H1 (cell line): Measurements from ENCODE around the gene TSEN2. TPM values are rescaled to one million over a fixed set of nuclear protein-coding genes. Genes with fewer than 3 reads are reported as not detected.

Experiments
- CTCF ChIA-PET: fragments of 300-600 bp; sonication (Branson Sonifier 250); formaldehyde crosslinking; loops from one replicate; lab custom pipeline; 2021; ENCODE audit not compliant: partially characterized antibody; lab: Charles Lee
- POLR2A ChIA-PET: fragments of 300-600 bp; sonication (Branson Sonifier 250); formaldehyde crosslinking; loops from one replicate; lab custom pipeline; 2021; ENCODE audit warnings: inconsistent platforms; ENCODE audit not compliant: partially characterized antibody; lab: Charles Lee
- DNase-seq, 2 experiments: peaks; one replicate each; pipeline versions ENCODE4 v3.0.0 to v3.0.0-alpha.2; 2010 to 2022; ENCODE audit warnings: low spot score in 2 of 2, low read depth in 1 of 2, mixed read lengths in 1 of 2
- FAIRE-seq: peaks from 2 replicates; lab custom pipeline; 2011; peaks lifted over from hg19 to GRCh38; lab: Jason Lieb, UNC
- H2AFZ ChIP-seq: 2 replicates; pipeline ENCODE4 v1.8.1; 2012; ENCODE audit warnings: low read length, inconsistent platforms
- H2AK5ac ChIP-seq: 2 replicates; pipeline ENCODE4 v1.6.1; 2013; ENCODE audit warnings: low read depth, low read length
- H2BK120ac ChIP-seq: replicated peaks from 2 replicates; pipeline ENCODE3; 2013; ENCODE audit warnings: low read depth, low read length, inconsistent platforms
- H2BK12ac ChIP-seq: 2 replicates; pipeline ENCODE4 v1.6.1; 2013; ENCODE audit warnings: low read depth, low read length
- H2BK15ac ChIP-seq: 2 replicates; pipeline ENCODE4 v1.6.1; 2013; ENCODE audit warnings: low read length
- H2BK20ac ChIP-seq: 2 replicates; pipeline ENCODE4 v1.6.1; 2013; ENCODE audit warnings: low read length
- H2BK5ac ChIP-seq: 2 replicates; pipeline ENCODE4 v1.6.1; 2013; ENCODE audit warnings: low read depth, low read length
- H3K14ac ChIP-seq: 2 replicates; pipeline ENCODE4 v1.6.1; 2013; ENCODE audit warnings: inconsistent platforms; ENCODE audit not compliant: insufficient read length
- H3K18ac ChIP-seq: 2 replicates; pipeline ENCODE4 v1.6.1; 2013; ENCODE audit warnings: low read length; ENCODE audit errors: extremely low read depth
- H3K23ac ChIP-seq: 2 replicates; pipeline ENCODE4 v1.6.1; 2013; ENCODE audit warnings: inconsistent platforms; ENCODE audit not compliant: insufficient read length
- H3K23me2 ChIP-seq: 2 replicates; pipeline ENCODE4 v1.6.1; 2013; ENCODE audit warnings: low read depth, low read length
- H3K27ac ChIP-seq: 2 replicates; pipeline ENCODE4 v1.6.1; 2011; ENCODE audit warnings: low read depth, low read length, inconsistent platforms
- H3K27me3 ChIP-seq, 4 experiments: replicated peaks in 1 of 4; 1 replicate in 1 of 4; 2 replicates in 3 of 4; pipeline versions ENCODE4 v1.6.1 to v1.8.1; 2011 to 2013; ENCODE audit warnings: low read length in 3 of 4, mild to moderate bottlenecking in 3 of 4, inconsistent platforms in 2 of 4, mixed read lengths in 2 of 4, moderate library complexity in 1 of 4; ENCODE audit not compliant: control insufficient read depth in 3 of 4, insufficient read depth in 3 of 4; ENCODE audit errors: extremely low read depth in 1 of 4
- H3K36me3 ChIP-seq, 4 experiments: 2 replicates each; pipeline versions ENCODE4 v1.6.1 to v1.8.1; 2011 to 2013; ENCODE audit warnings: mild to moderate bottlenecking in 4 of 4, low read length in 3 of 4, moderate library complexity in 2 of 4, control low read depth in 1 of 4, inconsistent platforms in 1 of 4; ENCODE audit not compliant: insufficient read depth in 4 of 4, control insufficient read depth in 2 of 4
- H3K4ac ChIP-seq: replicated peaks from 2 replicates; pipeline ENCODE3; 2013; ENCODE audit warnings: low read length, low read depth, mixed read lengths, inconsistent platforms; ENCODE audit not compliant: insufficient read length
- H3K4me1 ChIP-seq, 4 experiments: replicated peaks in 1 of 4; 1 replicate in 1 of 4; 2 replicates in 3 of 4; pipeline versions ENCODE4 v1.6.1 to v1.8.1; 2011 to 2013; ENCODE audit warnings: low read length in 3 of 4, inconsistent platforms in 2 of 4, mixed read lengths in 1 of 4; ENCODE audit not compliant: insufficient read depth in 4 of 4, control insufficient read depth in 3 of 4
- H3K4me2 ChIP-seq, 2 experiments: 2 replicates each; pipeline versions ENCODE4 v1.6.1 to v1.8.1; 2011 to 2013; ENCODE audit warnings: low read depth in 2 of 2, low read length in 2 of 2, control low read depth in 1 of 2, inconsistent platforms in 1 of 2, mild to moderate bottlenecking in 1 of 2; ENCODE audit not compliant: insufficient read depth in 1 of 2
- H3K4me3 ChIP-seq, 4 experiments: fragments of 200-600, 300-600 bp in 1 of 4; sonication (generic), shearing (Covaris generic), sonication (Bioruptor Twin) in 1 of 4; 2 replicates each; pipeline versions ENCODE4 v1.5.1 to v1.8.1; 2011 to 2016; ENCODE audit warnings: low read length in 4 of 4, low read depth in 3 of 4, control low read depth in 2 of 4, inconsistent platforms in 2 of 4, mild to moderate bottlenecking in 2 of 4, mixed read lengths in 1 of 4, moderate library complexity in 1 of 4; ENCODE audit not compliant: insufficient read depth in 2 of 4; ENCODE audit errors: extremely low read depth in 1 of 4
- H3K56ac ChIP-seq: replicated peaks from 2 replicates; pipeline ENCODE3; 2013; ENCODE audit warnings: low read depth, mild to moderate bottlenecking, mixed read lengths, low read length, inconsistent platforms; ENCODE audit not compliant: insufficient read length
- H3K79me1 ChIP-seq: 2 replicates; pipeline ENCODE4 v1.6.1; 2013; ENCODE audit warnings: low read depth, low read length, control low read depth
- H3K79me2 ChIP-seq, 2 experiments: 2 replicates each; pipeline versions ENCODE4 v1.6.1 to v1.8.1; 2012 to 2013; ENCODE audit warnings: low read length in 2 of 2, mild to moderate bottlenecking in 2 of 2, inconsistent platforms in 1 of 2; ENCODE audit not compliant: insufficient read depth in 2 of 2, control insufficient read depth in 1 of 2
- H3K9ac ChIP-seq, 4 experiments: replicated peaks in 1 of 4; 1 replicate in 1 of 4; 2 replicates in 3 of 4; pipeline versions ENCODE4 v1.6.1 to v1.8.1; 2011 to 2013; ENCODE audit warnings: low read depth in 3 of 4, low read length in 3 of 4, control low read depth in 2 of 4, mild to moderate bottlenecking in 2 of 4, moderate library complexity in 2 of 4, inconsistent platforms in 1 of 4; ENCODE audit errors: extremely low read depth in 1 of 4
- H3K9me3 ChIP-seq, 2 experiments: 2 replicates each; pipeline versions ENCODE4 v1.6.1 to v1.8.1; 2012 to 2013; ENCODE audit warnings: mild to moderate bottlenecking in 2 of 2, moderate library complexity in 2 of 2, control low read depth in 1 of 2, inconsistent platforms in 1 of 2, low read depth in 1 of 2, low read length in 1 of 2, mixed read lengths in 1 of 2; ENCODE audit not compliant: insufficient read depth in 2 of 2
- H4K20me1 ChIP-seq, 2 experiments: replicated peaks in 1 of 2; 2 replicates each; pipeline versions ENCODE3 to v1.8.1; 2011 to 2013; ENCODE audit warnings: inconsistent platforms in 2 of 2, low read length in 2 of 2, mild to moderate bottlenecking in 1 of 2; ENCODE audit not compliant: insufficient read depth in 2 of 2, control insufficient read depth in 1 of 2
- H4K5ac ChIP-seq: 2 replicates; pipeline ENCODE4 v1.6.1; 2013; ENCODE audit warnings: low read length, low read depth, mixed read lengths, inconsistent platforms; ENCODE audit not compliant: insufficient read length
- H4K8ac ChIP-seq: 2 replicates; pipeline ENCODE4 v1.8.0; 2013; ENCODE audit warnings: mild to moderate bottlenecking, moderate library complexity, low read length, inconsistent platforms; ENCODE audit not compliant: insufficient read depth; ENCODE audit errors: extremely low read depth
- H4K91ac ChIP-seq: replicated peaks from 2 replicates; pipeline ENCODE3; 2013; ENCODE audit warnings: low read length, mixed read lengths, inconsistent platforms; ENCODE audit not compliant: insufficient read length
- CTCF ChIP-seq, 3 experiments: IDR thresholded peaks; 1 replicate in 2 of 3; 2 replicates in 1 of 3; pipeline versions ENCODE4 v1.5.1 to v1.6.1; 2011; ENCODE audit warnings: low read length in 3 of 3, mild to moderate bottlenecking in 3 of 3, inconsistent platforms in 2 of 3, low read depth in 1 of 3, moderate library complexity in 1 of 3; ENCODE audit not compliant: insufficient read depth in 1 of 3; ENCODE audit errors: control extremely low read depth in 1 of 3
- EZH2 ChIP-seq: fragments of 200-600 bp; sonication (generic); IDR thresholded peaks from 2 replicates; pipeline ENCODE4 v1.7.1; 2012; ENCODE audit warnings: low read depth, mild to moderate bottlenecking, moderate library complexity, low read length, inconsistent platforms; ENCODE audit not compliant: severe bottlenecking
- FOSL1 ChIP-seq: IDR thresholded peaks from 2 replicates; pipeline ENCODE4 v1.6.1; 2011; ENCODE audit warnings: mild to moderate bottlenecking, low read depth, low read length, moderate library complexity; ENCODE audit not compliant: insufficient read depth
- JUN ChIP-seq: IDR thresholded peaks from 2 replicates; pipeline ENCODE4 v1.6.1; 2011; ENCODE audit warnings: low read depth, mild to moderate bottlenecking, improper control_type of control experiment, low read length
- KDM1A ChIP-seq: fragments of 200-600, 300-600 bp; sonication (generic); IDR thresholded peaks from 2 replicates; pipeline ENCODE4 v1.7.1; 2016; ENCODE audit warnings: mild to moderate bottlenecking, low read length, borderline replicate concordance
- PHF8 ChIP-seq: fragments of 200-600 bp; sonication (generic); conservative IDR thresholded peaks from 2 replicates; pipeline ENCODE4 v1.7.1; 2012; ENCODE audit warnings: low read depth, mild to moderate bottlenecking, inconsistent platforms, low read length, moderate library complexity
- SP1 ChIP-seq: IDR thresholded peaks from 2 replicates; pipeline ENCODE4 v1.6.1; 2011; ENCODE audit warnings: low read depth, low read length
- TAF1 ChIP-seq: IDR thresholded peaks from 2 replicates; pipeline ENCODE4 v1.6.1; 2011; ENCODE audit warnings: mild to moderate bottlenecking, low read depth, low read length
- TAF7 ChIP-seq: optimal IDR thresholded peaks from 2 replicates; pipeline ENCODE3; 2011; ENCODE audit warnings: low read depth, mild to moderate bottlenecking, inconsistent platforms, low read length, moderate library complexity, borderline replicate concordance
- TEAD4 ChIP-seq: IDR thresholded peaks from 2 replicates; pipeline ENCODE4 v1.6.1; 2012; ENCODE audit warnings: low read depth, low read length, inconsistent platforms, mixed read lengths
- WGBS, 2 experiments: shearing (Covaris generic) in 1 of 2; methylation state at CpG; one replicate each; pipeline versions ENCODE4 v1.1.6 to v1.1.7; 2013 to 2015; ENCODE audit warnings: low lambda C conversion rate in 2 of 2, mixed read lengths in 2 of 2, inconsistent platforms in 1 of 2, low coverage in 1 of 2, missing lambda C conversion rate in 1 of 2; ENCODE audit not compliant: insufficient replicate concordance in 2 of 2, insufficient coverage in 1 of 2, insufficient read length in 1 of 2; ENCODE audit errors: extremely low coverage in 1 of 2, missing lambda C conversion rate in 1 of 2; 5-methylcytosine and 5-hydroxymethylcytosine counted together
- polyA plus RNA-seq, 7 experiments: library from polyadenylated mRNA; depleted of rRNA in 3 of 7; stranded (reverse) in 5 of 7; unstranded in 2 of 7; fragments of >200 nt in 5 of 7; fragments of 200-250 nt in 2 of 7; gene quantifications; 1 replicate in 5 of 7; 2 replicates in 1 of 7; 4 replicates in 1 of 7; pipeline versions ENCODE4 v1.2.1 to v1.2.3, GENCODE V29; 2011 to 2013; ENCODE audit warnings: missing spikeins in 2 of 7, mixed read lengths in 2 of 7
- total RNA-seq: library from RNA; stranded (reverse); fragmentation: NEBNext Ultra II Directional; extraction: Animal tissue kit (Norgen Biotek cat#: 25700); gene quantifications from 2 replicates; pipeline ENCODE4 v1.2.1, GENCODE V29; 2021

The TSEN2 gene
- total and polyA plus RNA-seq, 2 of the 8 experiments (the other 6 are each of a cell fraction or from before 2014, with no cell fraction given): 16.1 to 22.4 TPM

DNA sequence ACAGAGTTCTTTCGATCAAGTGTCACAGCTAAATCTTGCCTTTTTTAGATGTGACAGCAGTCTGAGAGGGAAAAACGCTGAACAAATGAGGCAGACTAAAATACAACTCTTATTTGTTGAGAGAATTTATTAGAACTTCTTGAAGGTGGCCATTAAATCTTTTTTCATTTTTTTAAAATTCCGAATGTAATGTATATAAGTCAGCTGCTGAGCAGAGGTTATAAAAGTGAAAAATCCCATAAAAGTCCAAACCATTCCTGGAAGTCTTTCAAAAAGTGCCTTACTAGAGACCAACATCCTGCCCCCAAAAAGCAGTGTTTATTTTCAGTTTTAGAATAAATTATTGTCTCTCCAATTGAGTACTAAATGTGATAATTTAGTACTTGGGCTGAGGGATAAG is 3.1 kb downstream of the TSEN2 start:
- peaks cover 0 to 1% of the 10 kb centered on the region in 2 experiments for H4K20me1 ChIP-seq
- no peak overlapping the region for H4K5ac ChIP-seq
- no peak overlapping the region for H3K18ac ChIP-seq
- ChIA-PET CTCF (no interaction called here), POLR2A (interaction anchor here (1.2 kb wide), 1 partner anchor 12 kb away, joined by 3 read pairs; no protein-coding TSS in a partner anchor)
- DNase-seq (no peak), FAIRE-seq (no peak)
- no peak overlapping the region for H2BK120ac ChIP-seq
- H2BK12ac ChIP-seq: no peak overlapping the region
- no peak overlapping the region for H2AFZ ChIP-seq
- WGBS, 2 experiments: 85% methylated on average over 3 of the region's 3 CpGs; no CpG with 5 or more reads in 1 of the 2 experiments
- H3K23ac ChIP-seq: no peak overlapping the region
- H4K91ac ChIP-seq: no peak overlapping the region
- no peaks in the 10 kb centered on the region for H3K27me3 ChIP-seq
- H3K56ac ChIP-seq: no peak overlapping the region
- H3K36me3 ChIP-seq: peaks cover 0 to 25% (median 9%) of the 10 kb centered on the region in 4 experiments; a peak in 6 of 8 replicates
- H2BK15ac ChIP-seq: no peak overlapping the region
- H3K79me2 ChIP-seq: peaks cover 0 to 37% of the 10 kb centered on the region in 2 experiments; a peak in 2 of 4 replicates
- no peak overlapping the region for H3K4me3 ChIP-seq
- no peak overlapping the region for H3K27ac ChIP-seq
- no peak overlapping the region for H4K8ac ChIP-seq
- H3K23me2 ChIP-seq: peaks cover 8% of the 10 kb centered on the region; the same call in 1 of the 2 replicates
- no peak overlapping the region for H3K4ac ChIP-seq
- H3K4me2 ChIP-seq: no peak overlapping the region
- H2BK20ac ChIP-seq: no peak overlapping the region
- H3K4me1 ChIP-seq: peaks cover 0 to 7% (median 4%) of the 10 kb centered on the region in 4 experiments; a peak in 3 of 7 replicates
- H2AK5ac ChIP-seq: no peak overlapping the region
- H3K79me1 ChIP-seq: peaks cover 12% of the 10 kb centered on the region; the same call in 1 of the 2 replicates
- H3K14ac ChIP-seq: no peak overlapping the region
- H3K9me3 ChIP-seq: no peaks in the 10 kb centered on the region
- no peak overlapping the region for H2BK5ac ChIP-seq
- H3K9ac ChIP-seq: no peak overlapping the region
- no peak for TF ChIP-seq PHF8
- TF ChIP-seq EZH2: no peak
- TF ChIP-seq TEAD4: no peak
- no peak for TF ChIP-seq SP1
- TF ChIP-seq TAF7: no peak
- TF ChIP-seq JUN: no peak
- TF ChIP-seq TAF1: no peak
- no peak for TF ChIP-seq KDM1A
- no peak for TF ChIP-seq CTCF (IDR thresholded peaks at IDR 0.05; ENCODE audit: control extremely low read depth in 1 of 3, insufficient read depth in 1 of 3, low read depth in 1 of 3, low read length in 3 of 3)
- TF ChIP-seq FOSL1: no peak
